Pancreas (tissue), 10 donors: Measurements from ENCODE around the gene AGO3. TPM values are rescaled to one million over a fixed set of nuclear protein-coding genes. Genes with fewer than 3 reads are reported as not detected.

Experiments
- ATAC-seq, 4 donors: fragments of 200-7000 bp; cut with Tn5 transposase; one replicate each; pipeline versions ENCODE4 v1.8.0 to v1.9.1; 2020; ENCODE audit warnings: mild to moderate bottlenecking in 4 of 4, moderate library complexity in 4 of 4
- DNase-seq, 6 donors: peaks; one replicate each; pipeline ENCODE4 v3.0.0-alpha.2; 2020
- FAIRE-seq: peaks from 2 replicates; lab custom pipeline; 2012; peaks lifted over from hg19 to GRCh38; lab: Jason Lieb, UNC
- H3K27ac ChIP-seq, 4 donors: fragments of 200-600 bp; sonication (generic); 1 replicate in 3 of 4; 2 replicates in 1 of 4; pipeline versions ENCODE4 v1.5.0 to v1.8.0; 2020
- H3K27me3 ChIP-seq, 4 donors: fragments of 200-600 bp; one replicate each; pipeline ENCODE4 v1.8.0; 2021
- H3K36me3 ChIP-seq, 3 donors: fragments of 200-600 bp; sonication (generic) in 1 of 3; one replicate each; pipeline versions ENCODE4 v1.5.0 to v1.8.0; 2020 to 2021
- H3K4me1 ChIP-seq, 3 donors: fragments of 200-600 bp; one replicate each; pipeline ENCODE4 v1.8.0; 2021
- H3K4me3 ChIP-seq, 4 donors: fragments of 200-600 bp; sonication (generic) in 2 of 4; one replicate each; pipeline versions ENCODE4 v1.5.0 to v1.8.0; 2020 to 2021
- H3K9me3 ChIP-seq, 4 donors: fragments of 200-600 bp; one replicate each; pipeline ENCODE4 v1.8.0; 2021
- WGBS, 2 donors: extraction: QIAGEN DNeasy Blood & Tissue Kit; methylation state at CpG; one replicate each; pipeline ENCODE4 v1.1.7; 2013; 5-methylcytosine and 5-hydroxymethylcytosine counted together
- intact Hi-C, 3 donors: fragments of 100-400 bp; cut with DNase I; formaldehyde crosslinking; loops; one replicate each; pipeline versions ENCODE4 v1.11.1 to v1.14.2; 2022
- polyA plus RNA-seq, 2 donors: library from polyadenylated mRNA; stranded (reverse); fragments of 200-250 nt; gene quantifications; one replicate each; pipeline ENCODE4 v1.2.3, GENCODE V29; 2013
- total RNA-seq, 6 donors: library from RNA; stranded (reverse); fragmentation: NEBNext Ultra II Directional in 4 of 6; extraction: Animal tissue kit (Norgen Biotek cat#: 25700) in 4 of 6; gene quantifications; one replicate each; pipeline versions ENCODE4 v1.2.1 to v1.2.4, GENCODE V29; 2021 to 2023
- TF ChIP-seq, protein P1 (sequence below), 4 donors: fragments of 200-600 bp; sonication (generic) in 3 of 4; IDR thresholded peaks; one replicate each; pipeline versions ENCODE4 v1.5.0 to v1.8.0; 2021; ENCODE audit warnings: antibody characterized with exemption in 4 of 4
- donor health status: healthy with polysubstance abuse.
- donor health status: DM: no; HTN: no; CAD: no; lungs with moderate emphysema.
- donor health status: DM: no; HTN: no; CAD: no.
- donor health status: control.
- donor health status: control.
- donor health status: Bipolar disorder and iron deficiency.
- donor health status: DM: yes; HTN: yes; CAD: no.
- donor health status: DM: no; HTN: no; CAD: no.
- donor health status: DM: no; HTN: no; CAD: no.
- donor health status: DM: yes; HTN: yes; CAD: no.

Gene AGO3
- total and polyA plus RNA-seq, 8 donors = 2.2 to 16.6 (median 9.5) TPM

GRCh38 chr1:36092798-36093185, 161.9 kb downstream of the AGO3 start:
- FAIRE-seq (no peak), ATAC-seq (no peak), DNase-seq (peak in 1 of 6 donors; percentile 19)
- no peaks in the 10 kb centered on the region for H3K9me3 ChIP-seq
- intact Hi-C loops = loop anchor here in 2 of 3 donors (10.0 kb wide), 4 partner anchors 92 to 332 kb away; no protein-coding TSS in a partner anchor
- H3K27ac ChIP-seq = no peak overlapping the region
- peaks cover 0 to 13% (median 6%) of the 10 kb centered on the region in 3 donors for H3K36me3 ChIP-seq
- no peak overlapping the region for H3K4me3 ChIP-seq
- H3K27me3 ChIP-seq = no peaks in the 10 kb centered on the region
- 89 to 94% methylated on average over 9 of the region's 9 CpGs for WGBS, 2 donors
- TF ChIP-seq, protein P1, sequence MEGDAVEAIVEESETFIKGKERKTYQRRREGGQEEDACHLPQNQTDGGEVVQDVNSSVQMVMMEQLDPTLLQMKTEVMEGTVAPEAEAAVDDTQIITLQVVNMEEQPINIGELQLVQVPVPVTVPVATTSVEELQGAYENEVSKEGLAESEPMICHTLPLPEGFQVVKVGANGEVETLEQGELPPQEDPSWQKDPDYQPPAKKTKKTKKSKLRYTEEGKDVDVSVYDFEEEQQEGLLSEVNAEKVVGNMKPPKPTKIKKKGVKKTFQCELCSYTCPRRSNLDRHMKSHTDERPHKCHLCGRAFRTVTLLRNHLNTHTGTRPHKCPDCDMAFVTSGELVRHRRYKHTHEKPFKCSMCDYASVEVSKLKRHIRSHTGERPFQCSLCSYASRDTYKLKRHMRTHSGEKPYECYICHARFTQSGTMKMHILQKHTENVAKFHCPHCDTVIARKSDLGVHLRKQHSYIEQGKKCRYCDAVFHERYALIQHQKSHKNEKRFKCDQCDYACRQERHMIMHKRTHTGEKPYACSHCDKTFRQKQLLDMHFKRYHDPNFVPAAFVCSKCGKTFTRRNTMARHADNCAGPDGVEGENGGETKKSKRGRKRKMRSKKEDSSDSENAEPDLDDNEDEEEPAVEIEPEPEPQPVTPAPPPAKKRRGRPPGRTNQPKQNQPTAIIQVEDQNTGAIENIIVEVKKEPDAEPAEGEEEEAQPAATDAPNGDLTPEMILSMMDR (IDR thresholded peaks at IDR 0.05) = no peak
- peaks cover 0 to 9% (median 5%) of the 10 kb centered on the region in 3 donors for H3K4me1 ChIP-seq

DNA sequence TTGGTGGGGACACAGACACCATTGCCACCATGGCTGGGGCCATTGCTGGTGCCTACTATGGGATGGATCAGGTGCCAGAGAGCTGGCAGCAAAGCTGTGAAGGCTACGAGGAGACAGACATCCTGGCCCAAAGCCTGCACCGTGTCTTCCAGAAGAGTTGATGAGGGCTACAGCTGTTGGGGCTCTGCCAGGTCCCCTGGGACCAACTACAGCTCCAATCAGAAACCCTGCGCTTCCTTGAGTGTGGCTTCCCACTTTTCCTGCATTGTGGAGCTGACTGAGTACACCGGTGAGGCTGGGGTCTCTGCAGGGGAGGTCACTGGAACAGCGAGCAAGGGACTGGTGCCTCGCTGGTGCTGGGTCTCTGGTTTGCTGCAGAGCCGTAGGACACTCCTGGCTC, 162.3 kb downstream of the AGO3 start:
- WGBS, 2 donors = 84 to 91% methylated on average over 7 of the region's 7 CpGs
- peak in 1 of 6 donors; percentile 40 for DNase-seq
- TF ChIP-seq, protein P1 (IDR thresholded peaks at IDR 0.05) = no peak
- no peak overlapping the region for H3K4me3 ChIP-seq
- no peaks in the 10 kb centered on the region for H3K27me3 ChIP-seq
- no peaks in the 10 kb centered on the region for H3K9me3 ChIP-seq
- peaks cover 0 to 9% (median 5%) of the 10 kb centered on the region in 3 donors for H3K4me1 ChIP-seq
- peaks cover 0 to 13% (median 6%) of the 10 kb centered on the region in 3 donors for H3K36me3 ChIP-seq
- ATAC-seq = no peak
- no peak for FAIRE-seq
- intact Hi-C loops = loop anchor here in 2 of 3 donors (10.0 kb wide), 4 partner anchors 92 to 332 kb away; no protein-coding TSS in a partner anchor
- no peak overlapping the region for H3K27ac ChIP-seq

DNA sequence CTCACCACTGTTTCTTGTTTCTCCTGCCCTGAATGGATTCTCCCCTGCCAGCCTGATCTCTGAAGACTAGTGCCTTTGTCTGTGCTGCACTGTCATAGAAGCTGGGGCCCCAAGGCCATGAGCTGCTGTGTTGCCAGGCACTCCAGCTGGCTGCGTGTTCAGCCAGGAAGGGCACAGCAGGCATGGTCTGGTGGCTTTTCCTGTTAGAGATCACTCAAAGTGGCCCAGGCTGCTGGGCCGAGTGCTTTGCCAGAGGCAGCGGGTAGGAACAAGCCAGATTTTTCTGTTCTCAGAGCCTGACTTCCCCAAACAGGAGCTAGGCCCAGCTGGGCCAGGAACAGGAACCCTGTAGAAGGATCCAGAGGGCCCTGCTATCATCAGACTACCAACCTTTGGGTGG, 163.0 kb downstream of the AGO3 start:
- H3K27ac ChIP-seq = no peak overlapping the region
- no peaks in the 10 kb centered on the region for H3K27me3 ChIP-seq
- 72 to 79% methylated on average over 3 of the region's 3 CpGs for WGBS, 2 donors
- H3K4me3 ChIP-seq = no peak overlapping the region
- peaks cover 0 to 9% (median 5%) of the 10 kb centered on the region in 3 donors for H3K4me1 ChIP-seq
- H3K36me3 ChIP-seq = peaks cover 0 to 13% (median 6%) of the 10 kb centered on the region in 3 donors
- DNase-seq = peak in 1 of 6 donors; percentile 54
- ATAC-seq = peak in 2 of 4 donors; percentile 17 to 42
- H3K9me3 ChIP-seq = no peaks in the 10 kb centered on the region
- intact Hi-C loops = loop anchor here in 2 of 3 donors (10.0 kb wide), 4 partner anchors 91 to 331 kb away; no protein-coding TSS in a partner anchor
- TF ChIP-seq, protein P1 (IDR thresholded peaks at IDR 0.05) = no peak
- FAIRE-seq = no peak

DNA sequence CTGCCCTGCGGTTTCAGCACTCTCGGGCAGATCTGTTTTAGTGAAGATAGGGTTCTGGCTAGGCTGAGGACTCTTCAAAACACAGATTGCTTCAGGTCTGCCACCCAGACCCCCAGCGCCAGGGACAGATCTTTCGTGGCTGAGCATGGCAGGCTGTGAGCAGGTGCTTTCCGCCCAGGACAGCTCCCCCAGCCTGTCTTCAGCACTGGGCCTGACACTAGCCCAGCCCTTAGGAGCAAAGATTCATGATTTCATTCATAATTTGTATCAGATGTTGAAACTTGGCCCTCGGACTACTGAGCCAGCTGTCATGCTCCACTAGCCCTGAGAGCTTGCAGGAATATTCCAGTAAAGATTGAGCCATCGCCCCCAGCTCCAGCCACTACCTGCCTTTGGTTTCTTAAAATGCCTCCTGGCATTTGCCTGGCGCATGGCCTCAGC, 163.7 kb downstream of the AGO3 start:
- TF ChIP-seq, protein P1 (IDR thresholded peaks at IDR 0.05) = no peak
- H3K9me3 ChIP-seq = no peaks in the 10 kb centered on the region
- WGBS, 2 donors = 85 to 89% methylated on average over 8 of the region's 8 CpGs
- FAIRE-seq (no peak), ATAC-seq (no peak), DNase-seq (peak in 2 of 6 donors; percentile 31 to 41)
- H3K4me1 ChIP-seq = peaks cover 0 to 9% (median 3%) of the 10 kb centered on the region in 3 donors
- intact Hi-C loops = loop anchor here in 2 of 3 donors (5.0 to 10.0 kb wide), 6 partner anchors 90 to 330 kb away; no protein-coding TSS in a partner anchor
- H3K36me3 ChIP-seq = peaks cover 0 to 13% (median 6%) of the 10 kb centered on the region in 3 donors
- H3K27me3 ChIP-seq = no peaks in the 10 kb centered on the region
- no peak overlapping the region for H3K27ac ChIP-seq
- no peak overlapping the region for H3K4me3 ChIP-seq
